HEK293 (cell line): ENCODE measurements around the gene HOXA4.

Experiments used
- BCL11A ChIP-seq: fragments of 450-650 bp; formaldehyde crosslinking; IDR thresholded peaks from 2 replicates; pipeline ENCODE4 v1.5.1; 2016; ENCODE audit warnings: low read depth, missing biosample characterization, missing genetic modification characterization
- FEZF1 ChIP-seq: fragments of 450-650 bp; formaldehyde crosslinking; IDR thresholded peaks from 2 replicates; pipeline ENCODE4 v1.5.1; 2016; ENCODE audit warnings: missing biosample characterization, missing genetic modification characterization
- GLI4 ChIP-seq: fragments of 450-650 bp; formaldehyde crosslinking; IDR thresholded peaks from 2 replicates; pipeline ENCODE4 v1.5.1; 2016; ENCODE audit warnings: missing biosample characterization, missing genetic modification characterization
- HOXC10 ChIP-seq: sonication (generic); formaldehyde crosslinking; IDR thresholded peaks from 2 replicates; pipeline ENCODE4 v1.8.1; 2023; ENCODE audit warnings: mild to moderate bottlenecking, missing genetic modification reagents
- IKZF3 ChIP-seq: fragments of 450-650 bp; IDR thresholded peaks from 2 replicates; pipeline ENCODE4 v1.5.0; 2018; ENCODE audit warnings: missing biosample characterization, mild to moderate bottlenecking, missing genetic modification characterization, moderate library complexity
- KLF1 ChIP-seq: fragments of 450-650 bp; formaldehyde crosslinking; IDR thresholded peaks from 2 replicates; pipeline ENCODE4 v1.5.1; 2016; ENCODE audit warnings: missing biosample characterization, missing genetic modification characterization
- KLF10 ChIP-seq: fragments of 450-650 bp; IDR thresholded peaks from 2 replicates; pipeline ENCODE4 v1.5.1; 2018; ENCODE audit warnings: missing biosample characterization, mild to moderate bottlenecking, missing genetic modification characterization
- MEIS1 ChIP-seq: sonication (generic); formaldehyde crosslinking; IDR thresholded peaks from 2 replicates; pipeline ENCODE4 v1.8.1; 2022; ENCODE audit warnings: missing genetic modification reagents, mild to moderate bottlenecking, borderline replicate concordance
- RBAK ChIP-seq: fragments of 450-650 bp; formaldehyde crosslinking; IDR thresholded peaks from 2 replicates; pipeline ENCODE4 v1.5.1; 2016; ENCODE audit warnings: missing biosample characterization, missing genetic modification characterization
- SP2 ChIP-seq: fragments of 450-650 bp; formaldehyde crosslinking; IDR thresholded peaks from 2 replicates; pipeline ENCODE4 v1.5.1; 2016; ENCODE audit warnings: missing biosample characterization, missing genetic modification characterization
- ZBTB7A ChIP-seq: fragments of 450-650 bp; formaldehyde crosslinking; IDR thresholded peaks from 2 replicates; pipeline ENCODE4 v1.5.1; 2016; ENCODE audit warnings: low read depth, missing biosample characterization, missing genetic modification characterization
- ZFP41 ChIP-seq: fragments of 450-650 bp; formaldehyde crosslinking; IDR thresholded peaks from 2 replicates; pipeline ENCODE4 v1.5.1; 2016; ENCODE audit warnings: missing biosample characterization, missing genetic modification characterization, borderline replicate concordance
- ZNF140 ChIP-seq: fragments of 450-650 bp; formaldehyde crosslinking; IDR thresholded peaks from 2 replicates; pipeline ENCODE4 v1.5.1; 2016; ENCODE audit warnings: missing biosample characterization, missing genetic modification characterization
- ZNF2 ChIP-seq: fragments of 450-650 bp; formaldehyde crosslinking; IDR thresholded peaks from 2 replicates; pipeline ENCODE4 v1.5.1; 2016; ENCODE audit warnings: missing biosample characterization, missing genetic modification characterization
- ZNF302 ChIP-seq: fragments of 450-650 bp; formaldehyde crosslinking; IDR thresholded peaks from 2 replicates; pipeline ENCODE4 v1.5.1; 2016; ENCODE audit warnings: missing biosample characterization, missing genetic modification characterization, low read depth
- ZNF473 ChIP-seq: fragments of 450-650 bp; formaldehyde crosslinking; IDR thresholded peaks from 2 replicates; pipeline ENCODE4 v1.5.1; 2017; ENCODE audit warnings: missing biosample characterization, missing genetic modification characterization
- ZNF48 ChIP-seq: fragments of 450-650 bp; formaldehyde crosslinking; IDR thresholded peaks from 2 replicates; pipeline ENCODE4 v1.5.1; 2016; ENCODE audit warnings: missing biosample characterization, missing genetic modification characterization
- ZNF514 ChIP-seq: fragments of 450-650 bp; formaldehyde crosslinking; IDR thresholded peaks from 2 replicates; pipeline ENCODE4 v1.5.1; 2016; ENCODE audit warnings: missing biosample characterization, missing genetic modification characterization
- ZNF529 ChIP-seq: fragments of 450-650 bp; formaldehyde crosslinking; IDR thresholded peaks from 2 replicates; pipeline ENCODE4 v1.5.1; 2017; ENCODE audit warnings: missing genetic modification characterization, missing biosample characterization; ENCODE audit not compliant: insufficient replicate concordance
- ZNF530 ChIP-seq: fragments of 450-650 bp; formaldehyde crosslinking; IDR thresholded peaks from 2 replicates; pipeline ENCODE4 v1.5.1; 2016; ENCODE audit warnings: low read depth, missing biosample characterization, missing genetic modification characterization
- ZNF558 ChIP-seq: fragments of 450-650 bp; formaldehyde crosslinking; IDR thresholded peaks from 2 replicates; pipeline ENCODE4 v1.5.1; 2016; ENCODE audit warnings: missing biosample characterization, missing genetic modification characterization
- ZNF560 ChIP-seq: fragments of 450-650 bp; formaldehyde crosslinking; IDR thresholded peaks from 2 replicates; pipeline ENCODE4 v1.5.1; 2017; ENCODE audit warnings: missing biosample characterization, missing genetic modification characterization, borderline replicate concordance
- ZNF561 ChIP-seq: fragments of 450-650 bp; IDR thresholded peaks from 2 replicates; pipeline ENCODE4 v1.5.1; 2018; ENCODE audit warnings: missing biosample characterization, missing genetic modification characterization, borderline replicate concordance
- ZNF571 ChIP-seq: fragments of 450-650 bp; formaldehyde crosslinking; IDR thresholded peaks from 2 replicates; pipeline ENCODE4 v1.5.0; 2017; ENCODE audit warnings: missing biosample characterization, missing genetic modification characterization
- ZNF664 ChIP-seq: fragments of 450-650 bp; formaldehyde crosslinking; IDR thresholded peaks from 2 replicates; pipeline ENCODE4 v1.5.1; 2016; ENCODE audit warnings: missing biosample characterization, missing genetic modification characterization
- ZNF677 ChIP-seq: fragments of 450-650 bp; IDR thresholded peaks from 2 replicates; pipeline ENCODE4 v1.5.0; 2018; ENCODE audit warnings: missing biosample characterization, mild to moderate bottlenecking, missing genetic modification characterization, moderate library complexity
- ZSCAN16 ChIP-seq: fragments of 450-650 bp; formaldehyde crosslinking; IDR thresholded peaks from 2 replicates; pipeline ENCODE4 v1.5.1; 2016; ENCODE audit warnings: missing biosample characterization, missing genetic modification characterization
- TF ChIP-seq, protein P1 (sequence below): fragments of 450-650 bp; formaldehyde crosslinking; IDR thresholded peaks from 2 replicates; pipeline ENCODE4 v1.5.1; 2016; ENCODE audit warnings: missing biosample characterization, missing genetic modification characterization
- TF ChIP-seq, protein P2 (sequence below): fragments of 450-650 bp; IDR thresholded peaks from 2 replicates; pipeline ENCODE4 v1.5.1; 2018; ENCODE audit warnings: missing biosample characterization, mild to moderate bottlenecking, missing genetic modification characterization
- TF ChIP-seq, protein P3 (sequence below): fragments of 450-650 bp; formaldehyde crosslinking; IDR thresholded peaks from 2 replicates; pipeline ENCODE4 v1.5.1; 2016; ENCODE audit warnings: missing biosample characterization, missing genetic modification characterization
- TF ChIP-seq, protein P4 (sequence below): fragments of 450-650 bp; formaldehyde crosslinking; conservative IDR thresholded peaks from 2 replicates; pipeline ENCODE4 v1.5.1; 2016; ENCODE audit warnings: low read depth, missing biosample characterization, missing genetic modification characterization

HOXA4 gene

DNA sequence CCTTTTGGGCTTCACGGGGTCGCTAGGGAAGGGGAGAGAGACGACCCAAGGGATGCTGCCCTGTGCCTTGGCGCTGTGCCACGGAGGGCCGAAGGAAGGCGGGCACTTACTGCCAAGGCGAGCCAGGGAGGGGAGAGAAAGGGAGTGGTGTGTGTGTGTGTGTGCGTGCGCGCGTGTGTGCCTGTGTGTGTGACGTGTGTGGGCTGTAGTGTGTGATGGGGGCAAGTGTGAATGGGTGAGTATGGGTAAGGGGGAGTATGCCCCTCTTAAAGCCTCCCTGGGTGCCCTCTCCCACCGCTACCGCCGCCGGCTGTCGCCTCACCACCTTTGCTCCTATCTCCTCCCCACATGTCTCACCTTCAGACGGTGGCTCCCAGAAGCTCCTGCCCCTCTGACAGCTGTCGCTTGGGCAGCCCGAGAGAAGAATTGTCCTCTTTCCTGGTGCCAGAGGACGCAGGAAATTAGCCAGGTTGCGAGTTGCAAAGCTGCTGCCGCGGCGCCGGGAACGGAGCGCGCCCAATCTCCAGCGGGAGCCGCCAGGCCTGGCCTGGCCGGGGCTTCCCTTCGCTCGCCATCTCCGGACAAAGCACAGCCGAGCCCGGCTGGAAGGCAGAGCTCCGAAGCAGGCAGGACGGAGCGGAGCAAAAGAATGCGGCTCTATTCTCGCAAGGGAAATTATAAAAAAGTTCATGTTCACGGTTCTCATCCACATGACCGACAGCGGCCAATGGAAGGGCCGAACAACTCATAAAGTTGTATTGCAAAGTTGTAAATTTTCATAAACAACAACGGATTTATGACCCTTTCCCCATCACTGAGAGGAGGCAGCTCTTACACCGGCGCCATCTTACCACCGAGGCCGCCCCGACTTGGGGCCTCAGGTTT lies 21.6 kb upstream of the HOXA4 start, which contains the start of gene HOXA3 (continued):
- TF ChIP-seq, protein P1, sequence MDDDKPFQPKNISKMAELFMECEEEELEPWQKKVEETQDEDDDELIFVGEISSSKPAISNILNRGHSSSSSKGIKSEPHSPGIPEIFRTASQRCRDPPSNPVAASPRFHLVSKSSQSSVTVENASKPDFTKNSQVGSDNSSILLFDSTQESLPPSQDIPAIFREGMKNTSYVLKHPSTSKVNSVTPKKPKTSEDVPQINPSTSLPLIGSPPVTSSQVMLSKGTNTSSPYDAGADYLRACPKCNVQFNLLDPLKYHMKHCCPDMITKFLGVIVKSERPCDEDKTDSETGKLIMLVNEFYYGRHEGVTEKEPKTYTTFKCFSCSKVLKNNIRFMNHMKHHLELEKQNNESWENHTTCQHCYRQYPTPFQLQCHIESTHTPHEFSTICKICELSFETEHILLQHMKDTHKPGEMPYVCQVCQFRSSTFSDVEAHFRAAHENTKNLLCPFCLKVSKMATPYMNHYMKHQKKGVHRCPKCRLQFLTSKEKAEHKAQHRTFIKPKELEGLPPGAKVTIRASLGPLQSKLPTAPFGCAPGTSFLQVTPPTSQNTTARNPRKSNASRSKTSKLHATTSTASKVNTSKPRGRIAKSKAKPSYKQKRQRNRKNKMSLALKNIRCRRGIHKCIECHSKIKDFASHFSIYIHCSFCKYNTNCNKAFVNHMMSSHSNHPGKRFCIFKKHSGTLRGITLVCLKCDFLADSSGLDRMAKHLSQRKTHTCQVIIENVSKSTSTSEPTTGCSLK (tag by site-specific recombination) = no peak
- no peak for TF ChIP-seq ZNF558 (tag by site-specific recombination)
- no peak for TF ChIP-seq ZNF677 (tag by site-specific recombination)
- TF ChIP-seq ZNF48 (tag by site-specific recombination) = no peak
- no peak for TF ChIP-seq ZNF530 (tag by site-specific recombination)
- TF ChIP-seq ZNF473 (tag by site-specific recombination) = no peak
- TF ChIP-seq IKZF3 (tag by site-specific recombination) = no peak
- TF ChIP-seq KLF1 (tag by site-specific recombination) = peak; percentile 33
- no peak for TF ChIP-seq BCL11A (tag by site-specific recombination)
- peak; percentile 26 for TF ChIP-seq SP2 (tag by site-specific recombination)
- TF ChIP-seq KLF10 (tag by site-specific recombination) = peak; percentile 10; the same call in 1 of the 2 replicates
- no peak for TF ChIP-seq ZNF561 (tag by site-specific recombination)
- TF ChIP-seq, protein P2, sequence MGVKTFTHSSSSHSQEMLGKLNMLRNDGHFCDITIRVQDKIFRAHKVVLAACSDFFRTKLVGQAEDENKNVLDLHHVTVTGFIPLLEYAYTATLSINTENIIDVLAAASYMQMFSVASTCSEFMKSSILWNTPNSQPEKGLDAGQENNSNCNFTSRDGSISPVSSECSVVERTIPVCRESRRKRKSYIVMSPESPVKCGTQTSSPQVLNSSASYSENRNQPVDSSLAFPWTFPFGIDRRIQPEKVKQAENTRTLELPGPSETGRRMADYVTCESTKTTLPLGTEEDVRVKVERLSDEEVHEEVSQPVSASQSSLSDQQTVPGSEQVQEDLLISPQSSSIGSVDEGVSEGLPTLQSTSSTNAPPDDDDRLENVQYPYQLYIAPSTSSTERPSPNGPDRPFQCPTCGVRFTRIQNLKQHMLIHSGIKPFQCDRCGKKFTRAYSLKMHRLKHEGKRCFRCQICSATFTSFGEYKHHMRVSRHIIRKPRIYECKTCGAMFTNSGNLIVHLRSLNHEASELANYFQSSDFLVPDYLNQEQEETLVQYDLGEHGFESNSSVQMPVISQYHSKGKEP = peak; percentile 75
- no peak for TF ChIP-seq ZNF302
- TF ChIP-seq ZNF529 (tag by site-specific recombination) = no peak
- TF ChIP-seq ZNF140 (tag by site-specific recombination) = no peak
- no peak for TF ChIP-seq ZBTB7A (tag by site-specific recombination)
- TF ChIP-seq MEIS1 (CRISPR knock-in tag) = no peak
- TF ChIP-seq RBAK = no peak
- peak; percentile 72 for TF ChIP-seq FEZF1 (tag by site-specific recombination)
- no peak for TF ChIP-seq ZFP41
- TF ChIP-seq GLI4 (tag by site-specific recombination) = peak; percentile 87
- TF ChIP-seq ZNF2 (tag by site-specific recombination) = peak; percentile 38; the same call in 1 of the 2 replicates
- TF ChIP-seq, protein P3, sequence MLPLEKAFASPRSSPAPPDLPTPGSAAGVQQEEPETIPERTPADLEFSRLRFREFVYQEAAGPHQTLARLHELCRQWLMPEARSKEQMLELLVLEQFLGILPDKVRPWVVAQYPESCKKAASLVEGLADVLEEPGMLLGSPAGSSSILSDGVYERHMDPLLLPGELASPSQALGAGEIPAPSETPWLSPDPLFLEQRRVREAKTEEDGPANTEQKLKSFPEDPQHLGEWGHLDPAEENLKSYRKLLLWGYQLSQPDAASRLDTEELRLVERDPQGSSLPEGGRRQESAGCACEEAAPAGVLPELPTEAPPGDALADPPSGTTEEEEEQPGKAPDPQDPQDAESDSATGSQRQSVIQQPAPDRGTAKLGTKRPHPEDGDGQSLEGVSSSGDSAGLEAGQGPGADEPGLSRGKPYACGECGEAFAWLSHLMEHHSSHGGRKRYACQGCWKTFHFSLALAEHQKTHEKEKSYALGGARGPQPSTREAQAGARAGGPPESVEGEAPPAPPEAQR = no peak
- no peak for TF ChIP-seq ZNF571 (tag by site-specific recombination)
- TF ChIP-seq HOXC10 = no peak
- no peak for TF ChIP-seq ZNF664
- no peak for TF ChIP-seq ZSCAN16
- TF ChIP-seq ZNF560 (tag by site-specific recombination) = no peak
- TF ChIP-seq, protein P4, sequence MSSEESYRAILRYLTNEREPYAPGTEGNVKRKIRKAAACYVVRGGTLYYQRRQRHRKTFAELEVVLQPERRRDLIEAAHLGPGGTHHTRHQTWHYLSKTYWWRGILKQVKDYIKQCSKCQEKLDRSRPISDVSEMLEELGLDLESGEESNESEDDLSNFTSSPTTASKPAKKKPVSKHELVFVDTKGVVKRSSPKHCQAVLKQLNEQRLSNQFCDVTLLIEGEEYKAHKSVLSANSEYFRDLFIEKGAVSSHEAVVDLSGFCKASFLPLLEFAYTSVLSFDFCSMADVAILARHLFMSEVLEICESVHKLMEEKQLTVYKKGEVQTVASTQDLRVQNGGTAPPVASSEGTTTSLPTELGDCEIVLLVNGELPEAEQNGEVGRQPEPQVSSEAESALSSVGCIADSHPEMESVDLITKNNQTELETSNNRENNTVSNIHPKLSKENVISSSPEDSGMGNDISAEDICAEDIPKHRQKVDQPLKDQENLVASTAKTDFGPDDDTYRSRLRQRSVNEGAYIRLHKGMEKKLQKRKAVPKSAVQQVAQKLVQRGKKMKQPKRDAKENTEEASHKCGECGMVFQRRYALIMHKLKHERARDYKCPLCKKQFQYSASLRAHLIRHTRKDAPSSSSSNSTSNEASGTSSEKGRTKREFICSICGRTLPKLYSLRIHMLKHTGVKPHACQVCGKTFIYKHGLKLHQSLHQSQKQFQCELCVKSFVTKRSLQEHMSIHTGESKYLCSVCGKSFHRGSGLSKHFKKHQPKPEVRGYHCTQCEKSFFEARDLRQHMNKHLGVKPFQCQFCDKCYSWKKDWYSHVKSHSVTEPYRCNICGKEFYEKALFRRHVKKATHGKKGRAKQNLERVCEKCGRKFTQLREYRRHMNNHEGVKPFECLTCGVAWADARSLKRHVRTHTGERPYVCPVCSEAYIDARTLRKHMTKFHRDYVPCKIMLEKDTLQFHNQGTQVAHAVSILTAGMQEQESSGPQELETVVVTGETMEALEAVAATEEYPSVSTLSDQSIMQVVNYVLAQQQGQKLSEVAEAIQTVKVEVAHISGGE (tag by site-specific recombination) = no peak
- no peak for TF ChIP-seq ZNF514 (tag by site-specific recombination)
